ENCODE data around the gene DLG2. TPM values are rescaled to one million over a fixed set of nuclear protein-coding genes. Genes with fewer than 3 reads are reported as not detected.

The DLG2 gene
- total and polyA plus RNA-seq, 9 of the 15 experiments (the other 6 are each of a cell fraction or from before 2014, with no cell fraction given) = 0.52 to 1.6 (median 0.95) TPM

DNA sequence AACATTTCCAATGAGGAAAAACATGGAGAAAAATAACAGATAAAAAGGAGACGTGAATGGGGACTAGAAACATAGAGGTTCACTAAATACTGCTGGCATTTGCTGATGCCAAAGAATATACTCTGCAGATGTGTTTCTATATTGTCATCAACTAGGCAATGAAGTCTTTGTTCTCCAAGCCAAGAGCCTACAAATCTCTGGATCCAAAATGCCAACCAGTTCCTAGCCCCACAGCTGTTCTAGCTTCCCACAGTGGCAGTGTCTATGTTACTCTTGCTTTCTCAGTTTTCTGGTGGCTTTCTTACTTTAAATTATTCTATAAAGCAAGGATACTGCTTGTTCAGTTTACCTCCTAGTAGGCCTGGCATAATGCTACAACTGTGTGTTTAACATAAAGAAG lies 1363.1 kb downstream of the DLG2 start:
- Histone ChIP-seq H3K4me3 (no peak overlapping the region), H3K9ac (ENCODE audit: insufficient read depth in 1 of 2, low read depth in 2 of 2, low read length in 2 of 2) (no peak overlapping the region), H3K9me1 (ENCODE audit: control insufficient read depth, insufficient read depth, low read length) (no peaks in the 10 kb centered on the region), H3K79me2 (ENCODE audit: control insufficient read depth, insufficient read depth, low read length) (no peaks in the 10 kb centered on the region), H3K27me3 (ENCODE audit: control insufficient read depth in 2 of 2, insufficient read depth in 2 of 2, low read length in 2 of 2) (no peaks in the 10 kb centered on the region), H3K4me2 (ENCODE audit: insufficient read depth, low read length) (no peak overlapping the region), H3K9me3 (replicated peaks; ENCODE audit: control insufficient read depth, insufficient read depth, low read depth, low read length) (no peaks in the 10 kb centered on the region), H3K4me1 (replicated peaks in 1 of 2; ENCODE audit: control insufficient read depth in 2 of 2, insufficient read depth in 2 of 2, low read length in 2 of 2) (no peaks in the 10 kb centered on the region), H4K20me1 (replicated peaks; ENCODE audit: control insufficient read depth, insufficient read depth, low read length) (no peaks in the 10 kb centered on the region), H3K36me3 (ENCODE audit: control insufficient read depth, insufficient read depth, low read length) (no peaks in the 10 kb centered on the region), H3K27ac (ENCODE audit: extremely low read depth, low read depth, low read length) (no peak overlapping the region), H2AFZ (ENCODE audit: low read depth, low read length) (no peak overlapping the region)
- in situ Hi-C loops (cut with MboI) (no loop called here), intact Hi-C loops (cut with micrococcal nuclease) (no loop called here)
- CTCF ChIA-PET (ENCODE audit: low intra/inter-chr PET ratio) = no interaction called here
- WGBS (ENCODE audit: insufficient coverage, low coverage, missing lambda C conversion rate) = 0% methylated on average over 1 of the region's 1 CpG
- ATAC-seq = no peak
- FAIRE-seq = no peak
- BruUV-seq (replicated peaks) = no TSS peak
- TF ChIP-seq TAL1 (IDR thresholded peaks at IDR 0.05) = no peak
- TF ChIP-seq GTF2E2 (tag; IDR thresholded peaks at IDR 0.05) = no peak
- no peak for TF ChIP-seq MIER1 (IDR thresholded peaks at IDR 0.05; ENCODE audit: low read depth)
- no peak for TF ChIP-seq TFAM (CRISPR knock-in tag; conservative IDR thresholded peaks at IDR 0.05)
- no peak for TF ChIP-seq ZBED1 (IDR thresholded peaks at IDR 0.05)
- no peak for TF ChIP-seq HMGN3 (IDR thresholded peaks at IDR 0.05; ENCODE audit: borderline replicate concordance, extremely low read depth, insufficient read length, low read depth, low read length)
- no peak for TF ChIP-seq MTA3 (IDR thresholded peaks at IDR 0.05; ENCODE audit: borderline replicate concordance)
- TF ChIP-seq SPI1 (IDR thresholded peaks at IDR 0.05; ENCODE audit: borderline replicate concordance, low read depth, low read length) = no peak
- no peak for TF ChIP-seq ZNF717 (CRISPR knock-in tag; IDR thresholded peaks at IDR 0.05)
- no peak for TF ChIP-seq MAX (CRISPR knock-in tag; IDR thresholded peaks at IDR 0.05)
- DNase-seq (ENCODE audit: extremely low read depth in 1 of 4, low spot score in 3 of 4) = no peak
- POLR2A ChIA-PET = no interaction called here

All from K562 (cell line).